ENCODE results near the gene EDEM3. TPM values are rescaled to one million over a fixed set of nuclear protein-coding genes. Genes with fewer than 3 reads are reported as not detected.

Gene EDEM3
- total and polyA plus RNA-seq, 2 of the 8 experiments (the other 6 are each of a cell fraction or from before 2014, with no cell fraction given): 1.6 to 14.0 TPM

GRCh38 chr1:184701816-184702215 is 52.8 kb downstream of the EDEM3 start (continued):
- TF ChIP-seq SIX5 (IDR thresholded peaks at IDR 0.05; ENCODE audit: low read depth, low read length): no peak
- no peak for TF ChIP-seq POLR2A (IDR thresholded peaks at IDR 0.05; ENCODE audit: control extremely low read depth in 1 of 2, low read depth in 2 of 2, low read length in 2 of 2)
- no peak for TF ChIP-seq RFX5 (IDR thresholded peaks at IDR 0.05; ENCODE audit: borderline replicate concordance, low read depth, low read length)
- TF ChIP-seq HDAC2 (IDR thresholded peaks at IDR 0.05; ENCODE audit: borderline replicate concordance in 1 of 2, low read depth in 2 of 2, low read length in 2 of 2): no peak
- no peak for TF ChIP-seq SIN3A (conservative IDR thresholded peaks at IDR 0.05 in 1 of 2, IDR thresholded peaks at IDR 0.05 in 1 of 2; ENCODE audit: low read depth in 1 of 2, low read length in 2 of 2)
- no peak for TF ChIP-seq TEAD4 (IDR thresholded peaks at IDR 0.05; ENCODE audit: low read depth, low read length)
- no peak for TF ChIP-seq CHD7 (IDR thresholded peaks at IDR 0.05; ENCODE audit: insufficient replicate concordance, low read length)
- TF ChIP-seq YY1 (IDR thresholded peaks at IDR 0.05; ENCODE audit: low read depth, low read length): no peak

Measured in H1 (cell line).